HG03045 (cell line): ENCODE measurements around the gene SLCO2A1.

Source experiments
- ATAC-seq: cut with Tn5 transposase; IDR thresholded peaks from one replicate; pipeline ENCODE4 v1.9.1; 2021; ENCODE audit warnings: mild to moderate bottlenecking, moderate library complexity; ENCODE audit not compliant: unreplicated experiment

Gene SLCO2A1

GRCh38 chr3:134035836-134036235 is 6.1 kb upstream of the SLCO2A1 start:
- no peak for ATAC-seq

- ATAC-seq: no peak
These were observed 4.5 kb upstream of the SLCO2A1 start for GRCh38 chr3:134034005-134034785.

- no peak for ATAC-seq
These were observed 3.7 kb upstream of the SLCO2A1 start for GRCh38 chr3:134033315-134033996.

- ATAC-seq: no peak
These were observed 1.7 kb upstream of the SLCO2A1 start for GRCh38 chr3:134031348-134031915.

GRCh38 chr3:134030379-134031347 is 938 bp upstream of the SLCO2A1 start:
- no peak for ATAC-seq

GRCh38 chr3:134029256-134029733 is 430 bp downstream of the SLCO2A1 start:
- no peak for ATAC-seq

GRCh38 chr3:134028486-134029255 is 1.1 kb downstream of the SLCO2A1 start:
- ATAC-seq: no peak

- ATAC-seq: no peak
These were observed 2.1 kb downstream of the SLCO2A1 start for GRCh38 chr3:134027631-134028030.

- ATAC-seq: no peak
These were observed 9.5 kb downstream of the SLCO2A1 start for GRCh38 chr3:134020135-134020680.

GRCh38 chr3:134018850-134019249 is 10.9 kb downstream of the SLCO2A1 start:
- ATAC-seq: no peak

- ATAC-seq: no peak
These were observed 11.3 kb downstream of the SLCO2A1 start for GRCh38 chr3:134018406-134018805.

GRCh38 chr3:134017490-134017889 is 12.2 kb downstream of the SLCO2A1 start:
- ATAC-seq: no peak

- no peak for ATAC-seq
These were observed 15.5 kb downstream of the SLCO2A1 start for GRCh38 chr3:134014270-134014669.

- no peak for ATAC-seq
These were observed 16.4 kb downstream of the SLCO2A1 start for GRCh38 chr3:134013280-134013679.

GRCh38 chr3:134009345-134010000 is 20.3 kb downstream of the SLCO2A1 start:
- ATAC-seq: no peak

GRCh38 chr3:134008630-134009156 is 21.0 kb downstream of the SLCO2A1 start:
- ATAC-seq: no peak

GRCh38 chr3:134007819-134008218 is 21.9 kb downstream of the SLCO2A1 start:
- no peak for ATAC-seq

GRCh38 chr3:134004841-134005240 is 24.9 kb downstream of the SLCO2A1 start:
- no peak for ATAC-seq

GRCh38 chr3:134003066-134003465 is 26.7 kb downstream of the SLCO2A1 start:
- no peak for ATAC-seq
